Measurements from ENCODE around the gene DESI2. TPM values are rescaled to one million over a fixed set of nuclear protein-coding genes. Genes with fewer than 3 reads are reported as not detected.

DESI2 gene
- polyA plus RNA-seq, 1 of the 3 experiments (the other 2 are of a cell fraction) = 14.0 TPM

- no peak overlapping the region for H2AFZ ChIP-seq (ENCODE audit: low read depth)
- H3K27ac ChIP-seq (ENCODE audit: low read depth in 2 of 2, low read length in 1 of 2) = no peak overlapping the region
- 82% methylated on average over 6 of the region's 6 CpGs for WGBS (ENCODE audit: low lambda C conversion rate)
- no peak overlapping the region for H3K4me3 ChIP-seq (ENCODE audit: low read depth in 2 of 2, low read length in 1 of 2)
- no peaks in the 10 kb centered on the region for H3K9me2 ChIP-seq
- no peaks in the 10 kb centered on the region for H3K36me3 ChIP-seq (replicated peaks in 1 of 2; ENCODE audit: control insufficient read depth in 1 of 2, insufficient read depth in 2 of 2, low read length in 1 of 2)
- ChIA-PET POLR2A (no interaction called here), CTCF (interaction anchor here (0.8 to 5.5 kb wide), 4 partner anchors 191 to 437 kb away, joined by 3 to 127 read pairs (median 16); no protein-coding TSS in a partner anchor)
- H4K20me1 ChIP-seq (ENCODE audit: insufficient read depth) = no peaks in the 10 kb centered on the region
- H3K4me2 ChIP-seq = no peak overlapping the region
- TF ChIP-seq FOXJ3 (CRISPR knock-in tag; IDR thresholded peaks at IDR 0.05) (no peak), ELF1 (IDR thresholded peaks at IDR 0.05) (no peak), POLR2AphosphoS5 (IDR thresholded peaks at IDR 0.05; ENCODE audit: low read depth, low read length) (no peak), RAD21 (IDR thresholded peaks at IDR 0.05; ENCODE audit: low read length) (no peak), RXRA (IDR thresholded peaks at IDR 0.05; ENCODE audit: borderline replicate concordance, low read depth) (no peak), USF2 (IDR thresholded peaks at IDR 0.05; ENCODE audit: borderline replicate concordance, low read depth, low read length) (no peak), MXI1 (IDR thresholded peaks at IDR 0.05; ENCODE audit: low read depth, low read length) (no peak), JUND (IDR thresholded peaks at IDR 0.05) (no peak), IRF3 (IDR thresholded peaks at IDR 0.05; ENCODE audit: low read depth, low read length) (no peak), RFX5 (IDR thresholded peaks at IDR 0.05; ENCODE audit: low read length) (no peak), YY1 (IDR thresholded peaks at IDR 0.05; ENCODE audit: low read depth) (no peak), SIN3A (IDR thresholded peaks at IDR 0.05; ENCODE audit: borderline replicate concordance, low read depth, low read length) (no peak), USF1 (IDR thresholded peaks at IDR 0.05; ENCODE audit: borderline replicate concordance, low read depth) (no peak)
- H3K79me2 ChIP-seq (ENCODE audit: insufficient read depth) = no peaks in the 10 kb centered on the region
- no peaks in the 10 kb centered on the region for H3K4me1 ChIP-seq (ENCODE audit: control insufficient read depth in 1 of 2, insufficient read depth in 2 of 2, low read depth in 1 of 2, low read length in 1 of 2)
- no peak overlapping the region for H3K9ac ChIP-seq
- H3K27me3 ChIP-seq (ENCODE audit: insufficient read depth) = no peaks in the 10 kb centered on the region
- no peaks in the 10 kb centered on the region for H3K9me3 ChIP-seq
- no peaks in the 10 kb centered on the region for H3F3A ChIP-seq (replicated peaks; ENCODE audit: insufficient read depth)
- no peak for DNase-seq
These were observed 47.0 kb upstream of the DESI2 start for GRCh38 chr1:244605835-244606370.

- H3F3A ChIP-seq (replicated peaks; ENCODE audit: insufficient read depth) = no peaks in the 10 kb centered on the region
- H3K9me2 ChIP-seq = no peaks in the 10 kb centered on the region
- no peaks in the 10 kb centered on the region for H4K20me1 ChIP-seq (ENCODE audit: insufficient read depth)
- H3K4me3 ChIP-seq (ENCODE audit: low read depth in 2 of 2, low read length in 1 of 2) = no peak overlapping the region
- WGBS (ENCODE audit: low lambda C conversion rate) = 84% methylated on average over 9 of the region's 9 CpGs
- no peak overlapping the region for H3K4me2 ChIP-seq
- no peaks in the 10 kb centered on the region for H3K27me3 ChIP-seq (ENCODE audit: insufficient read depth)
- no peak for DNase-seq
- ChIA-PET POLR2A (no interaction called here), CTCF (interaction anchor here (1.4 to 3.4 kb wide), 2 partner anchors 11 to 182 kb away, joined by 6 to 14 read pairs; no protein-coding TSS in a partner anchor)
- no peaks in the 10 kb centered on the region for H3K79me2 ChIP-seq (ENCODE audit: insufficient read depth)
- H3K9me3 ChIP-seq = no peaks in the 10 kb centered on the region
- no peaks in the 10 kb centered on the region for H3K36me3 ChIP-seq (replicated peaks in 1 of 2; ENCODE audit: control insufficient read depth in 1 of 2, insufficient read depth in 2 of 2, low read length in 1 of 2)
- no peak overlapping the region for H2AFZ ChIP-seq (ENCODE audit: low read depth)
- H3K4me1 ChIP-seq (ENCODE audit: control insufficient read depth in 1 of 2, insufficient read depth in 2 of 2, low read depth in 1 of 2, low read length in 1 of 2) = no peaks in the 10 kb centered on the region
- no peak overlapping the region for H3K9ac ChIP-seq
- H3K27ac ChIP-seq (ENCODE audit: low read depth in 2 of 2, low read length in 1 of 2) = no peak overlapping the region
- TF ChIP-seq, protein P1, sequence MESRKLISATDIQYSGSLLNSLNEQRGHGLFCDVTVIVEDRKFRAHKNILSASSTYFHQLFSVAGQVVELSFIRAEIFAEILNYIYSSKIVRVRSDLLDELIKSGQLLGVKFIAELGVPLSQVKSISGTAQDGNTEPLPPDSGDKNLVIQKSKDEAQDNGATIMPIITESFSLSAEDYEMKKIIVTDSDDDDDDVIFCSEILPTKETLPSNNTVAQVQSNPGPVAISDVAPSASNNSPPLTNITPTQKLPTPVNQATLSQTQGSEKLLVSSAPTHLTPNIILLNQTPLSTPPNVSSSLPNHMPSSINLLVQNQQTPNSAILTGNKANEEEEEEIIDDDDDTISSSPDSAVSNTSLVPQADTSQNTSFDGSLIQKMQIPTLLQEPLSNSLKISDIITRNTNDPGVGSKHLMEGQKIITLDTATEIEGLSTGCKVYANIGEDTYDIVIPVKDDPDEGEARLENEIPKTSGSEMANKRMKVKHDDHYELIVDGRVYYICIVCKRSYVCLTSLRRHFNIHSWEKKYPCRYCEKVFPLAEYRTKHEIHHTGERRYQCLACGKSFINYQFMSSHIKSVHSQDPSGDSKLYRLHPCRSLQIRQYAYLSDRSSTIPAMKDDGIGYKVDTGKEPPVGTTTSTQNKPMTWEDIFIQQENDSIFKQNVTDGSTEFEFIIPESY (IDR thresholded peaks at IDR 0.05; ENCODE audit: borderline replicate concordance, low read depth) = no peak
- TF ChIP-seq GATA2 (CRISPR knock-in tag; IDR thresholded peaks at IDR 0.05) (no peak), MAX (IDR thresholded peaks at IDR 0.05; ENCODE audit: low read depth) (no peak), TCF12 (IDR thresholded peaks at IDR 0.05) (no peak), SMC3 (IDR thresholded peaks at IDR 0.05; ENCODE audit: low read depth, low read length) (no peak), EP300 (IDR thresholded peaks at IDR 0.05; ENCODE audit: borderline replicate concordance in 1 of 2, low read depth in 1 of 2, low read length in 1 of 2) (no peak), FOXM1 (IDR thresholded peaks at IDR 0.05; ENCODE audit: low read depth) (no peak)
These were observed 38.7 kb upstream of the DESI2 start for GRCh38 chr1:244614113-244614836.
